GM06990 (cell line): Measurements from ENCODE around the gene CNTROB.

Experiments used
- DNase-seq: peaks from one replicate; pipeline ENCODE4 v3.0.0-alpha.2; 2011; ENCODE audit not compliant: insufficient read length; ENCODE audit errors: extremely low read depth
- H3K27me3 ChIP-seq: replicated peaks from 2 replicates; pipeline ENCODE4 v1.6.0; 2011; ENCODE audit warnings: low read length; ENCODE audit not compliant: control insufficient read depth, insufficient read depth
- H3K36me3 ChIP-seq: 2 replicates; pipeline ENCODE4 v1.5.1; 2011; ENCODE audit warnings: low read length; ENCODE audit not compliant: control insufficient read depth, insufficient read depth
- H3K4me3 ChIP-seq: replicated peaks from 2 replicates; pipeline ENCODE4 v1.5.1; 2011; ENCODE audit warnings: low read depth, mild to moderate bottlenecking, control low read depth, low read length
- CTCF ChIP-seq: IDR thresholded peaks from 2 replicates; pipeline ENCODE4 v1.5.1; 2011; ENCODE audit warnings: low read length, control low read depth, mild to moderate bottlenecking, inconsistent platforms; ENCODE audit not compliant: insufficient read depth, poor library complexity, severe bottlenecking

Gene CNTROB

GRCh38 chr17:7893187-7893880 is 38.7 kb upstream of the CNTROB start:
- peaks cover 25% of the 10 kb centered on the region for H3K36me3 ChIP-seq
- H3K27me3 ChIP-seq, result no peaks in the 10 kb centered on the region
- no peak for DNase-seq
- no peak overlapping the region for H3K4me3 ChIP-seq
- no peak for TF ChIP-seq CTCF

GRCh38 chr17:7894226-7894625 is 37.8 kb upstream of the CNTROB start:
- Histone ChIP-seq H3K27me3 (no peaks in the 10 kb centered on the region), H3K36me3 (peaks cover 33% of the 10 kb centered on the region), H3K4me3 (no peak overlapping the region)
- DNase-seq, result no peak
- TF ChIP-seq CTCF, result no peak

- no peak for TF ChIP-seq CTCF
- Histone ChIP-seq H3K27me3 (no peaks in the 10 kb centered on the region), H3K36me3 (peaks cover 33% of the 10 kb centered on the region), H3K4me3 (no peak overlapping the region)
- DNase-seq, result no peak
These were observed 37.1 kb upstream of the CNTROB start for GRCh38 chr17:7894866-7895265.

- no peak for TF ChIP-seq CTCF
- H3K4me3 ChIP-seq, result no peak overlapping the region
- no peaks in the 10 kb centered on the region for H3K27me3 ChIP-seq
- no peak for DNase-seq
- peaks cover 40% of the 10 kb centered on the region for H3K36me3 ChIP-seq
These were observed 34.9 kb upstream of the CNTROB start for GRCh38 chr17:7897090-7897489.

- Histone ChIP-seq H3K27me3 (no peaks in the 10 kb centered on the region), H3K36me3 (peaks cover 43% of the 10 kb centered on the region), H3K4me3 (no peak overlapping the region)
- TF ChIP-seq CTCF, result peak; percentile 11
- DNase-seq, result no peak
These were observed 34.2 kb upstream of the CNTROB start for GRCh38 chr17:7897773-7898172.
